Measurements from ENCODE around the gene LITAFD. TPM values are rescaled to one million over a fixed set of nuclear protein-coding genes. Genes with fewer than 3 reads are reported as not detected.
"Not testable (repeated sequence)": the region's sequence is repeated elsewhere in the genome, so short reads cannot be mapped to it uniquely, and the experiment has no call there.

LITAFD gene
- total RNA-seq: not detected
- not detected for polyA plus RNA-seq (ENCODE audit: insufficient read depth in 1 of 8, insufficient read length in 8 of 8, low replicate concordance in 1 of 8)
- long read RNA-seq, donor 1: 0 reads
- long read RNA-seq, donor 2: 0 reads
- long read RNA-seq, donor 3: 0 reads
- long read RNA-seq, donor 4: 0 reads
- long read RNA-seq, donor 5: 0 reads
- long read RNA-seq, donor 6: 0 reads
- long read RNA-seq, donor 7: 0 reads
- long read RNA-seq, donor 8: 0 reads
- long read RNA-seq, donor 9: 0 reads
- long read RNA-seq, donor 10: 0 reads
- long read RNA-seq, donor 11: 0 reads

DNA sequence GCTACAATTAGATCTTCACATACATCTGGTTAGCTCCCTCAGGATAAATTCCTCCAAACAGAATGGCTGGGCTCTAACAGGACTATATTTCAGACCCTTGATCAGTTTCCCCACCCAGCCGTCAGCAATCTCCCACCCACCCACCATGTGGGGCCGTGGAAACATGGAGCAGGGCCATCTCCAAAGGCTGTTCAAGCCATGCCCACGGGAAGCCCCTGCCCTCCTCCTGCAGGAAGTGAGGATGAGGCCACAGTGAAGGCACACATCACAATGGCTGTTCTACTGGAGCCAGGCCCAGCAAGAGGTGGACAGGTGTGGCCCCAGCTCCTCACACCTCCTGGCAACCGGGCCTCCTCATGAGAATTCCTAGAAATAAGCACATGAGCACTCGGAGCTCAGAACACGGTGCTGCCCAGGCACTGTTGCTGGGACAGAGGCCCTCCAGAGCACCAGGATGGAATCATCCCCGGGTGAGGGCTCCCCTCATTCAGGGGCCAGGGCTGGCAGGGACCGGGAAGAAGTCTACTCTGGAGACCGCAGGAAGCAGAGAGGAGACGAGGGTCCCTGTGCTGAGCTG lies at the start of gene LITAFD:
TSS of gene LITAFD (plus strand) at position 311 of the 577 bp plus-strand sequence. CDS start 2,005 bp downstream, outside the sequence.
- 60% methylated on average over 9 of the region's 10 CpGs for WGBS (ENCODE audit: insufficient coverage)
- DNase-seq: no peak
- Histone ChIP-seq H3K9me3 (replicated peaks; ENCODE audit: control insufficient read depth, low read depth, low read length) (no peaks in the 10 kb centered on the region), H3K4me3 (ENCODE audit: low read length) (no peak within 1 kb of the TSS), H3K27ac (ENCODE audit: low read length) (no peak within 1 kb of the TSS), H3K36me3 (ENCODE audit: control insufficient read depth, insufficient read depth, low read length) (peaks cover 2% of the 10 kb centered on the region), H3K4me1 (ENCODE audit: control insufficient read depth, insufficient read depth, low read length) (peaks cover 24% of the 10 kb centered on the region), H3K27me3 (ENCODE audit: control insufficient read depth, insufficient read depth, low read length) (peaks cover 9% of the 10 kb centered on the region)

GRCh38 chr16:8832717-8833105 lies 49.4 kb upstream of the LITAFD start:
- no peak overlapping the region for H3K4me3 ChIP-seq (ENCODE audit: low read length)
- WGBS (ENCODE audit: insufficient coverage): 56% methylated on average over 14 of the region's 16 CpGs
- DNase-seq: no peak
- H3K27ac ChIP-seq (ENCODE audit: low read length): no peak overlapping the region
- peaks cover 37% of the 10 kb centered on the region for H3K36me3 ChIP-seq (ENCODE audit: control insufficient read depth, insufficient read depth, low read length)
- H3K27me3 ChIP-seq (ENCODE audit: control insufficient read depth, insufficient read depth, low read length): no peaks in the 10 kb centered on the region
- H3K9me3 ChIP-seq (replicated peaks; ENCODE audit: control insufficient read depth, low read depth, low read length): no peaks in the 10 kb centered on the region
- H3K4me1 ChIP-seq (ENCODE audit: control insufficient read depth, insufficient read depth, low read length): no peaks in the 10 kb centered on the region

DNA sequence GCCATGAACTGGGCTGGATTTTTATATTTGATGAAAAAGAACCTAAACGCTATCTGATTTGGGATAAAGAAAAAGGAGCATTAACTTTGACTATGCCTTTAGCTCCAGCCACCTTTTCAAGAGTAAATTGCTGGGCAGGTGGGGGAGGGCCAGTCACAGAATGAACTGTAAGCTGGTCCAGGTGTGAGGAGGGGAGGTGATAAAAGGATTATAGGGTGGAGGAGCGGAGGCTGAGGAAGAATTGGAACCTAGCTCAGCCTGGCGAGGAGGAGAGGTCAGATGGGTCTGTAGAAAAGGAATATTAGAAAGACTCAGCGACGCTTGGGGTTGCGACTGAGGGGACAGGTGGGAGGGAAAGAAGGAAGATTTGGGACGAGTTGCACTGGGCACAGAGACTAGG lies 45.4 kb upstream of the LITAFD start:
- not testable (repeated sequence) for H3K36me3 ChIP-seq (ENCODE audit: control insufficient read depth, insufficient read depth, low read length); DNase-seq; H3K9me3 ChIP-seq (replicated peaks; ENCODE audit: control insufficient read depth, low read depth, low read length); H3K4me1 ChIP-seq (ENCODE audit: control insufficient read depth, insufficient read depth, low read length); H3K27ac ChIP-seq (ENCODE audit: low read length); H3K4me3 ChIP-seq (ENCODE audit: low read length); H3K27me3 ChIP-seq (ENCODE audit: control insufficient read depth, insufficient read depth, low read length)
- 75% methylated on average over 3 of the region's 7 CpGs for WGBS (ENCODE audit: insufficient coverage)

GRCh38 chr16:8837594-8837993 lies 44.6 kb upstream of the LITAFD start:
- H3K9me3 ChIP-seq (replicated peaks; ENCODE audit: control insufficient read depth, low read depth, low read length); H3K27ac ChIP-seq (ENCODE audit: low read length): not testable (repeated sequence)
- 82% methylated on average over 11 of the region's 15 CpGs for WGBS (ENCODE audit: insufficient coverage)

GRCh38 chr16:8842016-8842415 lies 40.1 kb upstream of the LITAFD start:
- WGBS (ENCODE audit: insufficient coverage): 49% methylated on average over 4 of the region's 4 CpGs
- H3K27ac ChIP-seq (ENCODE audit: low read length); DNase-seq; H3K27me3 ChIP-seq (ENCODE audit: control insufficient read depth, insufficient read depth, low read length); H3K4me1 ChIP-seq (ENCODE audit: control insufficient read depth, insufficient read depth, low read length); H3K36me3 ChIP-seq (ENCODE audit: control insufficient read depth, insufficient read depth, low read length); H3K9me3 ChIP-seq (replicated peaks; ENCODE audit: control insufficient read depth, low read depth, low read length); H3K4me3 ChIP-seq (ENCODE audit: low read length): not testable (repeated sequence)

More at GRCh38 chr16:8837594-8837993, 44.6 kb upstream of the LITAFD start:
- H3K4me3 ChIP-seq (ENCODE audit: low read length); H3K27me3 ChIP-seq (ENCODE audit: control insufficient read depth, insufficient read depth, low read length); DNase-seq; H3K36me3 ChIP-seq (ENCODE audit: control insufficient read depth, insufficient read depth, low read length); H3K4me1 ChIP-seq (ENCODE audit: control insufficient read depth, insufficient read depth, low read length): not testable (repeated sequence)

DNA sequence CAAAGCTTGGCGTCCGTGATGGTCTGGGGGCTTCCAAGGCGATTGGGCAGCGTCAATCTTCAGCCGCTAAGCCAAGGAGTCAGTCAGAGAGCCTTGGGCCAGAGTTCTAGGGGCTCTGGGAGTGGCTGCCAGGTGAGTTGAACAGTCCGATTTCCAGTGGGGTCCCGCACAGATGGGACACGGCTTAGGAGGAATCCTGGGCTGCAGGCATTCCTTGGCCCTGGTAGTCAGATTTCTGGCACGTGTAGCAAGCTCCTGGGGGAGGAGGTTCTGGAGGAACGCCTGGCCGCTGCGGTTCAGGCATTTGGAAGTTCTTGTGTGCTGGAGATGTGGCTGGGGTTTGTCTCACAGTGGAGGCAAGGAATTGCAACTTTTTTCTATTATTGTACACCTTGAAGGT lies 38.9 kb upstream of the LITAFD start:
- not testable (repeated sequence) for H3K27me3 ChIP-seq (ENCODE audit: control insufficient read depth, insufficient read depth, low read length); H3K9me3 ChIP-seq (replicated peaks; ENCODE audit: control insufficient read depth, low read depth, low read length); H3K4me1 ChIP-seq (ENCODE audit: control insufficient read depth, insufficient read depth, low read length); H3K27ac ChIP-seq (ENCODE audit: low read length); DNase-seq; H3K4me3 ChIP-seq (ENCODE audit: low read length)
- WGBS (ENCODE audit: insufficient coverage): 82% methylated on average over 5 of the region's 12 CpGs
- H3K36me3 ChIP-seq (ENCODE audit: control insufficient read depth, insufficient read depth, low read length): peaks cover 18% of the 10 kb centered on the region

- Histone ChIP-seq H3K27ac (ENCODE audit: low read length) (no peak overlapping the region), H3K9me3 (replicated peaks; ENCODE audit: control insufficient read depth, low read depth, low read length) (no peaks in the 10 kb centered on the region), H3K4me3 (ENCODE audit: low read length) (no peak overlapping the region), H3K4me1 (ENCODE audit: control insufficient read depth, insufficient read depth, low read length) (peaks cover 15% of the 10 kb centered on the region), H3K36me3 (ENCODE audit: control insufficient read depth, insufficient read depth, low read length) (peaks cover 42% of the 10 kb centered on the region), H3K27me3 (ENCODE audit: control insufficient read depth, insufficient read depth, low read length) (no peaks in the 10 kb centered on the region)
- 87% methylated on average over 4 of the region's 7 CpGs for WGBS (ENCODE audit: insufficient coverage)
- DNase-seq: no peak
These were observed 36.4 kb upstream of the LITAFD start for GRCh38 chr16:8845699-8846298.

GRCh38 chr16:8846401-8846932 lies 35.7 kb upstream of the LITAFD start:
- Histone ChIP-seq H3K9me3 (replicated peaks; ENCODE audit: control insufficient read depth, low read depth, low read length) (no peaks in the 10 kb centered on the region), H3K27ac (ENCODE audit: low read length) (no peak overlapping the region), H3K4me3 (ENCODE audit: low read length) (no peak overlapping the region), H3K36me3 (ENCODE audit: control insufficient read depth, insufficient read depth, low read length) (peaks cover 46% of the 10 kb centered on the region), H3K27me3 (ENCODE audit: control insufficient read depth, insufficient read depth, low read length) (no peaks in the 10 kb centered on the region), H3K4me1 (ENCODE audit: control insufficient read depth, insufficient read depth, low read length) (peaks cover 15% of the 10 kb centered on the region)
- no peak for DNase-seq
- 100% methylated on average over 2 of the region's 10 CpGs for WGBS (ENCODE audit: insufficient coverage)

DNA sequence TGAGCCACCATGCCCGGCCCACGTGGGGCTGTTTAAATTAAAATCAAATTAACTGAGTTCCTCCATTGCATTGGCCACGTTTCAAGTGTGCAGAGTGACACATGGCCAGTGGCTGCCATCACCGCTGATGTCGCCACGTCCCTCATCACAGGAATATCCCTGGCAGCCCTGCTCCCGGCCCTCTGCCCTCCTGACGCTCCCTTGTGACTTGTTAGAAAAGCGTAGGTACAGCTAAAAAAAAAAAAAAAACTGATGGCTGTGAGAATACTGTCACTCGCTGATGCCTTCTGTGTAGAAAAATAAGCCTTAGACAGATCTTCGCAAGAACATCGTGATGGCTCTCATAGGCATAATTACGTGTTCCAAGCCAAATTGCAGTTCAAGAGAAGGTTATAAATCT lies 35.0 kb upstream of the LITAFD start:
- no peak for DNase-seq
- Histone ChIP-seq H3K36me3 (ENCODE audit: control insufficient read depth, insufficient read depth, low read length) (peaks cover 52% of the 10 kb centered on the region), H3K27me3 (ENCODE audit: control insufficient read depth, insufficient read depth, low read length) (no peaks in the 10 kb centered on the region)

GRCh38 chr16:8847623-8848022 lies 34.5 kb upstream of the LITAFD start:
- Histone ChIP-seq H3K9me3 (replicated peaks; ENCODE audit: control insufficient read depth, low read depth, low read length) (no peaks in the 10 kb centered on the region), H3K4me1 (ENCODE audit: control insufficient read depth, insufficient read depth, low read length) (peaks cover 15% of the 10 kb centered on the region), H3K4me3 (ENCODE audit: low read length) (no peak overlapping the region), H3K36me3 (ENCODE audit: control insufficient read depth, insufficient read depth, low read length) (peaks cover 57% of the 10 kb centered on the region), H3K27me3 (ENCODE audit: control insufficient read depth, insufficient read depth, low read length) (no peaks in the 10 kb centered on the region), H3K27ac (ENCODE audit: low read length) (no peak overlapping the region)
- WGBS (ENCODE audit: insufficient coverage): 88% methylated on average over 11 of the region's 15 CpGs
- DNase-seq: no peak

More for the DNA sequence above, 35.0 kb upstream of the LITAFD start:
- Histone ChIP-seq H3K9me3 (replicated peaks; ENCODE audit: control insufficient read depth, low read depth, low read length) (no peaks in the 10 kb centered on the region), H3K4me1 (ENCODE audit: control insufficient read depth, insufficient read depth, low read length) (peaks cover 15% of the 10 kb centered on the region), H3K27ac (ENCODE audit: low read length) (no peak overlapping the region), H3K4me3 (ENCODE audit: low read length) (no peak overlapping the region)
- WGBS (ENCODE audit: insufficient coverage): 71% methylated on average over 7 of the region's 13 CpGs
